SIG-M5 (cell line): ENCODE measurements around the gene FAM227B.
"Not testable (repeated sequence)": the region's sequence is repeated elsewhere in the genome, so short reads cannot be mapped to it uniquely, and the experiment has no call there.

Experiments used
- DNase-seq: peaks from one replicate; lab custom pipeline; 2025; lab: John Stamatoyannopoulos, UW

The FAM227B gene

DNA sequence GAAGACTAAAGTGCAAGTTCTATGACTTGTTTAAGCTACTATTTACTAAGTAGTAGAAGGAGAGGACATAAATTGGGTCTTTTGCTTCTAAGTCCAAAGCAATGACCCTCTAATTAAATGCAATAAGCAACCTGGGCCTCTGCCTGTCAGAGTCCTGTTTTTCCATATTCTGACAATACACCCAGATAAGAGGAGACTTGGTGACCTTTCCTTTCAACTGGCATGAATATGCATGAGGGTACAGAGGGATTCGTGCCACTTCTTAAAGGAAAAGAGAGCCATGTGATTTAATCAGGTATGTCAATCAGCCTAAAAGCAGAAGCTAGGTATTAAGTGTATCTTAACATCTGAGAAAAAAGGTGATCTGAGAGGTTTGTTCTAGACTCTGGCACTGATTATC lies 248.3 kb downstream of the FAM227B start:
- DNase-seq = no peak

DNA sequence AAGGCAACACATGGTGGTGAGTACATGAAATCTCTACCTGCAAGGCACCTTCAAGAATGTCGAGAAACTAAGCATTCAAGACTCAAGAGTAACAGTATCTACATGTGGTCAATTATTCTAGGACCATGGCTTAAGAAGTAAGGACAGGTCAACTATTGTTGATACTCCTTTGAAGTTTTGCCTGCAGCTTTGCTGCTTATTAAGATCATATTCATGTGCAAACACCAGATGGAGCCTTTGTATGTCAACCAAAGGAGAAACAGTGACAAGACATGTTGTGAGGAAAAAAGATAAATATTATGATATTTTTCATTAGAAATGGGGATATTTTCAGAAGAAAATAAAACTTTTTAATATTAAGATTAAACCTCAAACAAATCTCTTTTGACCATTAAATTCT lies 249.8 kb downstream of the FAM227B start:
- DNase-seq = no peak

DNA sequence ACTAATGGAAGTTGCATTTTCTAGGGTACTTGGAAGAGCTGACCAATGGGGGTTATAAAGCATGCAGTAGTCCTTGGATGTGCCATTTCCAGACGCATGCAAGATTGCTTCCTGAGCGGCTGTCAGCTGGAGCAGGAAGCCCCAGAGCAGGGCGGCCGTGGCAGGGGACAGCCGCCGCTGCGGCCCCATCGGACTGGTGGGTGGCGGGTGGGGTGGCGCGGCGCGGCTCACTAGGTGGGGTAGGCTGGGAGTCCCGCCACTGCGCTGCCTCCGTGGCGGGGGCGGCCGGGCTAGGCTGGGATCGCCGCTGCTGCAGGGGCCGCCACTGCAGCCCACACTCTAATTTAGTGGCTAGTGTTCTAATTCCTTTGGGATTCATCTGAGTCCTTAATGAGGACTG lies 254.1 kb downstream of the FAM227B start:
- DNase-seq = no peak

DNA sequence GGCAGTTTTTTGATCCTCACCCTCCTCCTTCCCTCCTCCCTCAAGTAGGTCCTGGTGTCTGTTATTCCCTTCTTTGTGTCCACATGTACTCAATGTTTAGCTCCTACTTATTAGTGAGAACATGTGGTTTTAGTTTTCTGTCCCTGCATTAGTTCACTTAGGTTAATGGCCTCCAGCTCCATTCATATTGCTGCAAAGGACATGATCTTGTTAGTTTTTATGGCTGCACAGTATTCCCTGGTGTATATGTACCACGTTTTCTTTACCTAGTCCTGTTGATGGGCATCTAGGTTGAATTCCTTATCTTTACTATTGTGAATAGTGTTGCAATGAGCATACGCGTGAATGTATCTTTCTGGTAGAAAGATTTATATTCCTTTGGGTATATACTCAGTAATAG lies 259.2 kb downstream of the FAM227B start:
- DNase-seq = no peak

DNA sequence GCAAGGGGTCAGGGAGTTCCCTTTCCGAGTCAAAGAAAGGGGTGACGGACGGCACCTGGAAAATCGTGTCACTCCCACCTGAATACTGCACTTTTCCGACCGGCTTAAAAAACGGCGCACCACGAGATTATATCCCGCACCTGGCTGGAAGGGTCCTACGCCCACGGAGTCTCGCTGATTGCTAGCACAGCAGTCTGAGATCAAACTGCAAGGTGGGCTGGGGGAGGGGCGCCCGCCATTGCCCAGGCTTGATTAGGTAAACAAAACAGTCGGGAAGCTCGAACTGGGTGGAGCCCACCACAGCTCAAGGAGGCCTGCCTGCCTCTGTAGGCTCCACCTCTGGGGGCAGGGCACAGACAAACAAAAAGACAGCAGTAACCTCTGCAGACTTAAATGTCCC lies 266.2 kb downstream of the FAM227B start:
- DNase-seq = not testable (repeated sequence)

DNA sequence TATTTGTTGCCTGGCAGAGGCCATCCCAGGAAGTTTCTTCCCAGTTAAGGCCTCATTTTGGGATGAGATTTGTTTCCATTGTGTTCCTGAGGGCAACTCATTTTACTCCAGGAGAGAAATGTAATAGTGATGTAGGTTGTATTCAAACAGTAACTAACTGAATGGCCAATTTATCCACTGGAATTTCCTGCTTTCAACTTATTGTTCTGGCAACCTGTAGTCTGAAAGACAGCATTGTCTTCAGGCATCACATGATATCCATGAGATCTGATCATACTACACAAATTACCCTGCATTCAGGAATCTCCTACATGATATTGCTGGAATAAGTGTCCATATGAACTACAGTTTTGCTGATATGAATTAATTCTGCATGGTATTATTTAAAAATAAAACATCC lies 277.1 kb downstream of the FAM227B start:
- no peak for DNase-seq

DNA sequence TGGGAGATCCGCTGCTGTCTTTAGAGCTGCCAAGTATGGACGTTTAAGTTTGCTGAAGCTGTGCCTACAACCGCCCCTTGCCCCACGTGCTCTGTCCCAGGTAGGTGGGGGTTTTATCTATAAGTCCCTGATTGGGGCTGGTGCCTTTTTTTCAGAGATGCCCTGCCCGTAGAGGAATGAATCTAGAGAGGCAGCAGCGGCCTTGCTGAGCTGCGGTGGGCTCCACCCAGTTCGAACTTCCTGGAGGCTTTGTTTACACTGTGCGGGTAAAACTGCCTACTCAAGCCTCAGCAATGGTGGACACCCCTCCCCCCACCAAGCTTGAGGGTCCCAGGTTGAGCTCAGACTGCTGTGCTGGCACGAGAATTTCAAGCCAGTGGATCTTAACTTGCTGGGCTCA lies 281.0 kb downstream of the FAM227B start:
- DNase-seq = no peak

DNA sequence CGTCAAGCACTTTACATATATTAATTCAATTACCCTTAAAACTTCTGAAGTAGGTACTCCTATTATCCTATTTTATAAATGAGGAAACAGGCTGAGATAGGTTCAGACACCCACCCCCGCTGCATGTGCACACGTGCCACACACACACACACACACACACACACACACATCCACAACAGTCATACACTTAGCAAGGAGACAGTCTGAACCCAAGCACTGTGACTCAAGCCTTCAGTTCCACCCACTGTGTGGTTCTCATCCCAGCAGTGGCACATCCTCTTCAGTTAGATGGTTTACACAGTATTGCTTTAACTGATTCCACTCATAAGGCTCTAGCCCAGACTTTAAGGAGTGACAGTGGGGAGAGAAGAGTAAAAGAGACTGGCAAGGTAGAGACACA lies 288.7 kb downstream of the FAM227B start:
- DNase-seq = no peak

DNA sequence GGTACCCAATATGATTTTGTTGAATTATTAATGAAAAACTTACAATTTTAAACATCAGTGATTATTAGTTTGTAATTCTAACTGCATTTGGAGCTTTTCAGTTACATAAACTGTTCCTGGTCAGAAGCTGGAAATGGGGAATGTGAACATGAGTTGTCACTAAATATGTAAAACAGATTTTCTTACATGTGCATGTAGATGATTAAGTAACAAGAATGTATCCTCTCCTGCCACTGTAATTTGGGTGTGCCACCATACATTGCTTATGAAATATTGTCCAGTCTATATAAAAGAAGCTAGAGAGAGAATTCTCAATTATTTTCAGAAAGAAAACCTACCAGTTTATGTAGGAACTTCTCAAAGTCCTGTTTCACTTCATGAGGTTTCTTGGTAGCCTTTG lies 289.2 kb downstream of the FAM227B start:
- DNase-seq = no peak

DNA sequence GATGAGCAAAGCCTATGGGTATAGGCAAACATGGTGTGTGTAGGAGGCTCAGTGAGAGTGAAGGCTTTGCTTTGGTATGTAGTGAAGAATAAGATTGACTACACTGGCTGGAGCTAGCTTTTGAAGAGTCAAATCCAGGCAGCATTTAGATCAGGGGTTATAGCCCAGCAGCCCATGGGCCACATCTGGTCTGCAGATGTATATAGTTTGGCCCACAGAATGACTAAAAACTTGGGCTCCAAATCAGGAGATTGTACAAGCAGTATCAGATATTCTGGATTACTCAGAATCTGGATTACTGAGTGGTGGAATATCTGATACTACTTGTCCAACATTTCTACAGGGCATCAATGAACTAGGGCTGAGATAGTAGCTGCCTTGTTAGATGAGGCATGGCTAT lies 290.5 kb downstream of the FAM227B start:
- no peak for DNase-seq

DNA sequence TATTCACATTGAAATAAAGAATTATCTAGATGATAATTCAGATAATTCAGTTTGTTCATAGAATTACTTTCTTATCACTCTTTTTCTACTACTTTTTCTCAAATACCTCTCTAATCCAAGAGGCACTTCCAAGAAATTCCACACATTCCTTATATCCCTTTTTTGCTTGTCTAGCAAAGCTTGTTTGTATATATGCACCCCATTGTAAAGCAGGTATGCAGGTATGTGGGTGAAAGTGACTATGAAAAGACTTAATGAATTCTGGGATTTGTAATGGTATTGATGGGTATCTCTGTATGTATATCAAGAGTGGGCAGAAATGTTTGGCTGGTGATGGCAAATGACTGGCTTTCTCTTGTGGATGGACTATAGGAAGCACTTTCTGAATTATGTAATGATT lies 291.7 kb downstream of the FAM227B start:
- no peak for DNase-seq

DNA sequence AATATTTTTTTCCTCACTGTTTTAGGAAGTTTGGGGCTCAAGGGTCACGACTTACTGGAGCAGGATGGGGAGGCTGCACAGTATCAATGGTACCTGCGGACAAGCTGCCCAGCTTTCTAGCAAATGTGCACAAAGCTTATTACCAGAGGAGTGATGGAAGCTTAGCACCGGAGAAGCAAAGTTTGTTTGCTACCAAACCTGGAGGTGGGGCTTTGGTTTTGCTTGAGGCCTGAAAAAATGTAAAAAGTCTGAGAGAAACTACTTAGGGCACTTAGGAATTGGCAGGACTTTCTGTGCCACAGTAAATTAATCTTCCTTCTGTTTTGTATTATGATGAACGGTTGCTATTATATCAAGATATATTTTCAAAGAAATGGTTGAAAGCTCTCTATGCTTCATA lies 292.7 kb downstream of the FAM227B start:
- no peak for DNase-seq

DNA sequence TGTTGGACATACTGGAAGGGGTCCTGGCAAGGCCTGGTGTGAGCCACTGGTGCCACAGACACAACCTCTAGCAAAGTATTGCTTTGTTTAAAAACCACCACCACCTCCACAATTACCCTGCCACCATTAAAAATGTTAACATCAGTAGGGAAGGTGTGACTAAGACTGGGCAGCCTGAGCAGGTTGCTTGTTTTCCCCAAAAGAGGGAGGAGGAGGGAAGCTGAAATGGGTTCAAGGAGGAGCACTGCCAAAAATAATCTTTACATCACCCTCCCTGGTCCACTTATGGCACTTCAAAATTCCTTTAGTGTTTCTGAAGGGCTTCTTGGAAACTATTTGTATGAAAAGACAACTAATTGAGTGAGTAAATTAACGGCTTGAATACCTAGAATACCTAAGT lies 297.4 kb downstream of the FAM227B start:
- no peak for DNase-seq

DNA sequence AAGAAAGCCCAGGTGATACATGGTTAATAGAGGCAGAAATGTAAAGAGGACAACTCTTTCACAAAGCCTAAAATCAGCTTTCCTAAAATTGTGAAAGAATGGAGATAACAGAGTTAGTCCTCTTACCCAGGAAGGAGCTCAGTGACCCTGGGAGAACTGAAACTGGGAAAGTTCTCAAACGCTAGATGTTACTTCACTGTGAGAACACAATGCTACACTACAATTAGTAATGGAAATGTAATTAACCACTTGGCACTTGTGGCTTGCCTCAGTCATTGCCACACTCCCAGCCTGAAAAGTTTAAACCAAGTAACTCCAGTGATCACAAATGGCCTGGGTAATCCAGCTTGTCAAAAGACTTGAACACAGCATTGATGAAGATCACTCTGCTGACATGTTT lies 300.3 kb downstream of the FAM227B start:
- no peak for DNase-seq

DNA sequence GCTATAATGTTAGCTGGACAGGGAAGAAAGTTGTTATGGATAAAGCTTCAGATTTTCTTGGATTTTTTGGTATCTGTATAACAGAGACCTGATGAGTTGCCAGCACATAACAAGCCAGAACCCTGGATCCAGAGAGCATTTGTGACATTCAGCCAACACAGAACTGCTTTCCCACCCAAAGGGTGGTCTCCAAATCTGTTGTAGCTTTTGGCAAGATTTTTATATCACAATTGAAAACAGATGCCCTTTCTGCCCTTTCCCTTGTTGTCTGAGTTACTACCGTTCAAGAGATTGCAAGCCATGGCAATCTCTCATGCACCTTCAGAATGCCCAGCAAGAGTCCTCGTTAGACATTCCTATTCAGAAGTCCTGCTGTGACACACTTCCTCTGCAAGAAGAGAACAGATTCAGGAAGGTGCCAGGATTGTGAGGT lies 305.2 kb downstream of the FAM227B start:
- no peak for DNase-seq

DNA sequence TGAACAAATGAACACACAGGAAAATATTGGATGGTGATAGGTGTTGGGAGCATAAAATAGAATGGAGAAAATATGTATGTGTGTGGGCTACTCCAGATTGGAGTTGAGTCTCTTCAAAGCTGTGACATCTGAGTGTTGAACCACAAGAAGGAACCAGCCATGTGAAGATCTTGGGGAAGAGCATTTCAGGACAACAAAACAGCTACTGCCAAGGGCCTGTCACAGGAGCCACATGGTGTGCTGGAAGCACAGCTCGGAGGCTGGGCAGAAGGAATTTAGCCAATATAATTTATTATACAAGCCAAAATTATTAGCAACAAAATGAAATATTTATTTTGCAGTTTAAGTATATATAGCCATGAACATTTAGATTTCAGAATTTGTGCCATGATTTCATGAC lies 305.9 kb downstream of the FAM227B start:
- DNase-seq = no peak

DNA sequence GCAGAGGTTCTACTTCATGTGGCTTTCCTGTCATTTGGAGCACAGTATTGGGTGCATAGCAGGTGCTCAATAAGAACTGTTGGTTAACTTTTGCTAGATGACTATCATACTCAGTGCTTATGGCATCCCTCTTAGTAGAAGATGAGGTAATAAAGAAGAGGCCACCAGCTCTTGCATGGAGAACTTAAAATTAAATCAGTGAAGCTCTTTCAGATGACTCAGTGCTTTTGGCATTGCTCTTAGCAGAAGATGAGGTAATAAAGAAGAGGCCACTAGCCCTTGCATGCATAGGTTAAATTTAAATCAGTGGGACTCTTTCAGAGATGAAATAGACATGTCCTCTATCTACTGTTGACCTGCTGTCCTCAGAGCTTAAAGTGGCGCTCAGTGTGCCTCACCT lies 307.0 kb downstream of the FAM227B start:
- no peak for DNase-seq

DNA sequence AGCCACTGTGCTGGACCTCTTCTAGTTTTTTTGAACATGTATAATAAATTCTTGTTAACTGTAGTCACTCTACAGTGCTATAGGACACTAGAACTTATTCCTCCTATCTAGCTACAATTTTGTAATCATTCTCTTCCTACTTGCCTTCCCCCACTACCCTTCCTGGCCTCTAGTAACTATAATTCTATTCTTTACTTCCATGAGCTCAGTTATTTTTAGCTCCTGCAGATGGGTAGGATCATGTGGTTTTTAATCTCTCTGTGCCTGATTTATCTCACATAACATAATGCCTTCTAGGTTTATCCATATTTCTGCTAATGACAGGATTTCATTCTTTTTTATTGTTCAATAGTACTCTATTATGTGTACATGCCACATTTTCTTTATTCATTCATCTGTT lies 310.7 kb downstream of the FAM227B start:
- DNase-seq = no peak

DNA sequence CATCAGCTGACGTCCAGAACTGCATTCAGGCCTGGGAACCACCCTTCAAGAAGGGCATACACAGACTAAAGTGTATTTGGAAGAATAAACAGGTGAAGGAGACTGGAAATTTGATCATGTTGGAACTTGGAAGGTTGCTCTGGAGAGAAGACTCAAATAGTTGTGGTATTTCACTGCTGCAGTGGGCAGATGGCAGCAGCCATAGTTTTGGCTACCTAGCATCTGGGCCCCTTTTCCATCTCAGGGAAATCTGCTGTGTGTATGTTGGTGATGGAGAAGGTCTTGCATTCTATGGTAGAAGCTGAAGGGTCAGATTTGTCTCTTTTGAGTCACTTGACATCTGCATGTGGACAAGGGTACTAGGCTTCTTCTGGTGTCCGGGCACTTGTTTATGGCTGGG lies 311.9 kb downstream of the FAM227B start:
- DNase-seq = no peak

DNA sequence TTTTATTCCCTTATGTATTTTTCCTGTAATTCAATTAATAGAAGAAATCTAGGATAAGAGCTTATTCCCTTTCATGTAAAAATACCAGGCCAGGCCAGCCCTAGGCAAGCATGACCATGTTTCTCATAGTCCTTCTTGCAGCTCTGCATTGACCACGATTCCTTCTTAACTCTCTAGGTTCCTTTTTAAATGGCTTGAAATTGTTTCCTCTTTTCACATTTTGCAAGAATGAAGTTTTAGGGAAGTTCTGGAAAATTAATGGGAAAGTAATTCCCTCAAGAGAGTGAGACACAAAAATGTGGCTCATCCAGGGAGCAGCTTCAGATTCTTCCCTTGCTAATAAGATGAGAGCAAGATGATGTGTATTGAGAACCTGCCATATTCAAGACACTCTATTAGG lies 314.1 kb downstream of the FAM227B start:
- no peak for DNase-seq

DNA sequence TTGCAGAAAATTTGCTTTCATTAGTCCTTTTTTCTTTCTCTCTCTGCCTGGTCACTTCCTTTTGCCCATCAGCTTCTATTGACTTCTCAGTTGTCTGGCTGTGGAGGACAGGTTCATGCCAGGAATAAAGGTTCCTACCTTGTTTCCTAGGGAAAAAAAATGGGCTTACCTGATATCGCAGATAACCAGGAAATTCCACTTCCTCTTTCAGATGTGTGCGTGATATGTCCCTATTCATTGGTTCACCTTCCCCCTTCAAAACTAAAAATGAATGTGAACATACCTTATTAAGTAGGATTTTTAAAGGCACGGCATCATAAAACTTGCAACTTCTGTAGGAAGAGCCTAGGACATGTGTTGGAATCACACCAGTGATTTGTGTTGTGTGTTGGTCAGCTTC lies 317.6 kb downstream of the FAM227B start:
- no peak for DNase-seq

DNA sequence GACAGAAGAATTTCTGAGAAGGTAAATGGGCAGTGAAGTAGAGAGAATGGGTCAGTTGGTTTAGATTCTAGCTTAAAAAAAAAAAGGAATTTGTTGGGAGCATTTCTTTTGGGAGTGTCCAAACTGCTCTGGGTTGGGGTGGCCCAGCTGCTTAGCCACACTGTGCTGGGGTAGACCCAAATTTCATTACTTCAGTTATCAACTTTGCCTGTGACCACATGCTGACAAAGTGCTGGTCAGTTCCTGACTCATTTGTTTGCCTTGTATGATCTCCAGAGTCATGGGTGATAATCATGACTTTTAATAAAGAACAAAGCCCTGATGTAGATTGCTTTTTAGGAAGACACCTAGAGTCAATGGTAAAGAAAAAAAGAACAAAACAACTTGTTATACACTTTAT lies 319.1 kb downstream of the FAM227B start:
- DNase-seq = no peak

DNA sequence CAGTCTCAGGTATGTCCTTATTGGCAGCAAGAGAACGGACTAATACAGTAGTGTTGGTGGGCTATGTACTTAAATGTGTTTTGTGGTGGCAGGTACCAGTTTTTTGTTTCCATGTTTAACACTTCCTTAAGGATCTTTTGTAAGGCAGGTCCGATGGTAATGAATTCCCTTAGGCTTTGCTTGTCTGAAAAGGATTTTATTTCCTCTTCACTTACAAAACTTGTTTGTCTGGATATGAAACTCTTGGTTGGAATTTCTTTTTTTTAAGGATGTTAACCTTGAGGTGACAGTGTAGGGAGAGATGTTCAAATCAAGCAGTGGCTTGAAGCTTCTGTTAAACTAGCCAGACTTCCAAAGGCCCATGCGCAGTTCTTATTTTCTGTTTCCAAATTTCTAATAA lies 319.8 kb downstream of the FAM227B start:
- DNase-seq = no peak

DNA sequence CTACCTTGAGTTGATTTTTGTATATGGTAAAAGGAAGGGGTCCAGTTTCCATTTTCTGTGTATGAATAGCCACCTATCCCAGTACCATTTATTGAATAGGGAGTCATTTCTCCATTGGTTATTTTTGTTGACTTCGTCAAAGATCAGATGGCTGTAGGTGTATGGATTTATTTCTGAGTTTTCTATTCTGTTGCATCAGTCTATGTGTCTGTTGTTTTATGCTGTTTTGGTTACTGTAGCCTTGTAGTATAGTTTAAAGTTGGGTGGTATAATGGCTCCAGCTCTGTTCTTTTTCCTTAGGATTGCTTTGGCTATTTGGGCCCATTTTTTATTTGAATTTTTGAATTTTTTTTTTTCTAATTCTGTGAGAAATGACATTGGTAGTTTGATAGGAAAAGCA lies 323.0 kb downstream of the FAM227B start:
- DNase-seq = no peak

DNA sequence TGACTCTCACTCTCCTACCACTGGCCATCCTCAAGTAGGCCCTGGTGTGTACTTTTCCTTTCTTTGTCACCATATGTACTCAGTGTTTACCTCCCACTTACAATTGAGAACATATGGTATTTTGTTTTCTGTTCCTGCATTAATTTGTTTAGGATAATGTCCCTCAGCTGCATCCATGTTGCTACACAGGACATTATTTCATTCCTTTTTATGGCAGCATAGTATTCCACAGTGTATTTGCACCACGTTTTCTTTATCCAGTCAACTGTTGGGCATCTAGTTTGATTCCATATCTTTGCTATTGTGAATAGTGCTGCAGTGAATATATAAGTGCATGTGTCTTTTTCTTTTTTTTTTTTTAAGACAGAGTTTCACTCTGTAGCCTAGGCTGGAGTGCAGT lies 324.4 kb downstream of the FAM227B start:
- no peak for DNase-seq
